GM21515 (cell line): ENCODE measurements around the gene P3H1.
"Not testable (repeated sequence)": the region's sequence is repeated elsewhere in the genome, so short reads cannot be mapped to it uniquely, and the experiment has no call there.

Experiments used
- ATAC-seq: cut with Tn5 transposase; IDR thresholded peaks from one replicate; pipeline ENCODE4 v1.9.1; 2021; ENCODE audit not compliant: unreplicated experiment

The P3H1 gene

GRCh38 chr1:42766741-42767509 is at the start of gene P3H1, which contains the start of gene C1orf50:
Gene P3H1 (minus strand): TSS chr1:42767028. CDS start chr1:42766971, 57 bp downstream.
Gene C1orf50 (plus strand): TSS chr1:42767249. CDS start chr1:42767312, 63 bp downstream.
- ATAC-seq, result peak; percentile 88

- no peak for ATAC-seq
Measured at GRCh38 chr1:42815941-42816584, 49.2 kb upstream of the P3H1 start.

- ATAC-seq, result not testable (repeated sequence)
Measured at GRCh38 chr1:42814815-42815214, 48.0 kb upstream of the P3H1 start.

- no peak for ATAC-seq
Measured at GRCh38 chr1:42807056-42807668, 40.3 kb upstream of the P3H1 start.

GRCh38 chr1:42806593-42806992 is 39.8 kb upstream of the P3H1 start:
- no peak for ATAC-seq

- no peak for ATAC-seq
Measured at GRCh38 chr1:42806171-42806570, 39.3 kb upstream of the P3H1 start.

- no peak for ATAC-seq
Measured at GRCh38 chr1:42801832-42802473, 35.1 kb upstream of the P3H1 start.

- ATAC-seq, result no peak
Measured at GRCh38 chr1:42797979-42798378, 31.2 kb upstream of the P3H1 start.

- no peak for ATAC-seq
Measured at GRCh38 chr1:42797414-42797813, 30.6 kb upstream of the P3H1 start.

- ATAC-seq, result no peak
Measured at GRCh38 chr1:42793824-42794223, 27.0 kb upstream of the P3H1 start.

GRCh38 chr1:42788021-42788420 is 21.2 kb upstream of the P3H1 start:
- no peak for ATAC-seq

GRCh38 chr1:42786097-42786496 is 19.3 kb upstream of the P3H1 start:
- no peak for ATAC-seq

- no peak for ATAC-seq
Measured at GRCh38 chr1:42784946-42785693, 18.3 kb upstream of the P3H1 start, which contains the start of gene TMEM269. Gene TMEM269 (plus strand): TSS chr1:42784991. CDS start chr1:42789894, 4,903 bp downstream.

GRCh38 chr1:42784547-42784945 is 17.7 kb upstream of the P3H1 start:
- no peak for ATAC-seq

- ATAC-seq, result no peak
Measured at GRCh38 chr1:42783092-42783491, 16.3 kb upstream of the P3H1 start.

- no peak for ATAC-seq
Measured at GRCh38 chr1:42780176-42780575, 13.3 kb upstream of the P3H1 start.

- ATAC-seq, result no peak
Measured at GRCh38 chr1:42779725-42780124, 12.9 kb upstream of the P3H1 start.

GRCh38 chr1:42777852-42778251 is 11.0 kb upstream of the P3H1 start:
- no peak for ATAC-seq

- ATAC-seq, result no peak
Measured at GRCh38 chr1:42776502-42776901, 9.7 kb upstream of the P3H1 start.

- no peak for ATAC-seq
Measured at GRCh38 chr1:42774928-42775526, 8.2 kb upstream of the P3H1 start.
